A673 (cell line): Measurements from ENCODE around the gene CSF2RB.
A peak's percentile ranks its signal among the peaks of the same experiment; 100 is the strongest.

Source experiments
- CTCF ChIP-seq: fragments of 300-800, 200-600 bp; sonication (generic); conservative IDR thresholded peaks from 2 replicates; pipeline ENCODE4 v1.5.1; 2017; ENCODE audit warnings: low read depth, mild to moderate bottlenecking, antibody characterized with exemption, low read length, moderate library complexity, mixed read lengths
- EZH2 ChIP-seq: fragments of 200-600 bp; sonication (generic); IDR thresholded peaks from 2 replicates; pipeline ENCODE4 v1.6.1; 2017; ENCODE audit warnings: borderline replicate concordance, low read depth, mild to moderate bottlenecking, mixed read lengths, antibody characterized with exemption, low read length; ENCODE audit not compliant: poor library complexity, severe bottlenecking

DNA sequence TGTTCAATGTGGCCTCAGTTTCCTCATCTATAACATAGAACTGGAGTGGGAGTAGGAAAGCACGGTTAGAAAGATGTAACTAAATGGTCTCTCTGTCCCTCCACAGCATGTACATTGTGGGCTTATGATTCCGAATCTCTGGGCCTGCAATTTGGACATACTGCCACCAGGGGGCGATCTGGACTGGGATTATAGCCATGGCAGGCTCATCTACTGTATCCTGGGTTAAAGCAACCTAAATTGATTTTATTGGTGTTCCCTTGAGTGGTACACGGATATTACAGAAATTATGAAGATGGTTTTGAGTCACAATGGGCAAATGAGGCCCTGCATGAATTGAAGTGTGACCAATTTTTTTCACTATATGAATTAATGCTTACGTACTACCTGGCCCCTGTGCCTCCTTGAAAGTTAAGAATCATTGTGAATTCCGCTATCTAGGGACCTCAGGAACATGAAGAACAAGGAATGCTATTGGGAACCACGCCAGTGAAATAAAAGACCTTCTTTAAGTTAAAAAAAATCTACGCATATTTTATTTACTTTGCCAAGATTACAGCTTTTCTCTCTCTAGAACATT, 72.9 kb downstream of the CSF2RB start:
- TF ChIP-seq CTCF (peak; percentile 73), EZH2 (no peak)
